Trophoblast cell (in vitro differentiated cells and primary cell): ENCODE results near the gene NFIB.

ENCODE experiments used
- DNase-seq, 2 donors: peaks; one replicate each; pipeline ENCODE4 v3.0.0-alpha.2; 2016
- H2AFZ ChIP-seq: 2 replicates; pipeline ENCODE4 v1.6.1; 2013; ENCODE audit warnings: low read length, moderate library complexity, mild to moderate bottlenecking; ENCODE audit not compliant: insufficient read depth, poor library complexity
- H2AK5ac ChIP-seq: 2 replicates; pipeline ENCODE4 v1.6.1; 2013; ENCODE audit warnings: mild to moderate bottlenecking, low read length
- H2BK120ac ChIP-seq: 2 replicates; pipeline ENCODE4 v1.6.1; 2013; ENCODE audit warnings: low read length, mild to moderate bottlenecking, moderate library complexity; ENCODE audit not compliant: insufficient read depth, poor library complexity
- H2BK12ac ChIP-seq: 2 replicates; pipeline ENCODE4 v1.6.1; 2013; ENCODE audit warnings: mild to moderate bottlenecking, low read length, moderate library complexity
- H2BK5ac ChIP-seq: 2 replicates; pipeline ENCODE4 v1.6.1; 2013; ENCODE audit warnings: low read length, low read depth, moderate library complexity, mild to moderate bottlenecking; ENCODE audit not compliant: poor library complexity
- H3K14ac ChIP-seq: 2 replicates; pipeline ENCODE4 v1.6.1; 2013; ENCODE audit warnings: mild to moderate bottlenecking, low read length
- H3K18ac ChIP-seq: 2 replicates; pipeline ENCODE4 v1.6.1; 2013; ENCODE audit warnings: mild to moderate bottlenecking, low read length
- H3K23ac ChIP-seq: 2 replicates; pipeline ENCODE4 v1.6.1; 2013; ENCODE audit warnings: low read length
- H3K27ac ChIP-seq: 2 replicates; pipeline ENCODE4 v1.5.1; 2013; ENCODE audit warnings: low read depth, mild to moderate bottlenecking, inconsistent platforms, low read length, moderate library complexity
- H3K27me3 ChIP-seq: 2 replicates; pipeline ENCODE4 v1.6.1; 2013; ENCODE audit warnings: inconsistent platforms, mild to moderate bottlenecking, low read length, moderate library complexity; ENCODE audit not compliant: insufficient read depth
- H3K36me3 ChIP-seq, 2 experiments: 1 replicate in 1 of 2; 2 replicates in 1 of 2; pipeline ENCODE4 v1.6.1; 2013; ENCODE audit warnings: low read length in 2 of 2, mild to moderate bottlenecking in 2 of 2, moderate library complexity in 1 of 2; ENCODE audit not compliant: insufficient read depth in 2 of 2, control insufficient read depth in 1 of 2
- H3K4ac ChIP-seq: 2 replicates; pipeline ENCODE4 v1.6.1; 2013; ENCODE audit warnings: low read depth, mild to moderate bottlenecking, low read length, moderate library complexity
- H3K4me1 ChIP-seq, 2 experiments: 1 replicate in 1 of 2; 2 replicates in 1 of 2; pipeline ENCODE4 v1.6.1; 2013; ENCODE audit warnings: low read length in 2 of 2, mild to moderate bottlenecking in 2 of 2, moderate library complexity in 1 of 2; ENCODE audit not compliant: insufficient read depth in 2 of 2, control insufficient read depth in 1 of 2
- H3K4me2 ChIP-seq: 2 replicates; pipeline ENCODE4 v1.6.1; 2013; ENCODE audit warnings: inconsistent platforms, mild to moderate bottlenecking, low read length, moderate library complexity
- H3K4me3 ChIP-seq: 2 replicates; pipeline ENCODE4 v1.5.1; 2013; ENCODE audit warnings: mild to moderate bottlenecking, low read depth, low read length, inconsistent platforms
- H3K79me1 ChIP-seq: one replicate; pipeline ENCODE4 v1.6.1; 2013; ENCODE audit warnings: low read length
- H3K79me2 ChIP-seq: 2 replicates; pipeline ENCODE4 v1.6.1; 2013; ENCODE audit warnings: low read length, mild to moderate bottlenecking; ENCODE audit not compliant: control insufficient read depth, insufficient read depth, poor library complexity
- H3K9ac ChIP-seq: 2 replicates; pipeline ENCODE4 v1.6.1; 2013; ENCODE audit warnings: mild to moderate bottlenecking, low read length
- H3K9me3 ChIP-seq: 2 replicates; pipeline ENCODE4 v1.6.1; 2013; ENCODE audit warnings: low read depth, mild to moderate bottlenecking, control low read depth, inconsistent platforms, low read length; ENCODE audit not compliant: insufficient read depth
- H4K12ac ChIP-seq: 2 replicates; pipeline ENCODE4 v1.6.1; 2013; ENCODE audit warnings: low read depth, mild to moderate bottlenecking, low read length, moderate library complexity
- H4K8ac ChIP-seq: 2 replicates; pipeline ENCODE4 v1.6.1; 2013; ENCODE audit warnings: low read depth, mild to moderate bottlenecking, low read length, moderate library complexity
- H4K91ac ChIP-seq: one replicate; pipeline ENCODE4 v1.6.1; 2013; ENCODE audit warnings: low read depth, mild to moderate bottlenecking, low read length, moderate library complexity
- WGBS: extraction: QIAGEN DNeasy Blood & Tissue Kit; methylation state at CpG from one replicate; pipeline ENCODE4 v1.1.7; 2013; ENCODE audit warnings: missing lambda C conversion rate; ENCODE audit not compliant: insufficient read length, insufficient coverage; ENCODE audit errors: extremely low coverage; 5-methylcytosine and 5-hydroxymethylcytosine counted together

NFIB gene

DNA sequence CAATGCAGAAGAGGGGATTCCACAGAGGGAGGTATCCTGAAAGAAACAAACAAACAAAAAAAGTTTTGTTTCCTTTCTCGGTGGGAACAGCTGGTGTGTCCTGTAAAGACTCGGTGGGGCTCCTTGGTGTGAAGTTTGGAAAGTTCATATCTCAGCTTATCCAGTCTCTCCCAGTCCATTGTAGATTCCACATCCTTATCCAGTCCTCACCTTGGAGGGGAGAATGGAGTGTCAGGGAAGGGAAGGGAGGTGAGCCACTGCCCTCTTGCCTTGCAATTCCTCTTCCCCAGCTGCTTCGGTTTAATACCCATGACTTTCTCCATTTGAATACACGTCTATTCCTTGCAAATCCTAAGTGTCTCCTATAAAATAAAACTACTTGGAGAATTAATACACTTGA, 234.5 kb downstream of the NFIB start:
- no peaks in the 10 kb centered on the region for H3K4me1 ChIP-seq
- no peak overlapping the region for H3K14ac ChIP-seq
- H3K79me1 ChIP-seq, result no peaks in the 10 kb centered on the region
- no peaks in the 10 kb centered on the region for H3K36me3 ChIP-seq
- no peak overlapping the region for H2AFZ ChIP-seq
- H3K79me2 ChIP-seq, result no peaks in the 10 kb centered on the region
- H4K12ac ChIP-seq, result no peak overlapping the region
- H4K8ac ChIP-seq, result no peak overlapping the region
- H2BK120ac ChIP-seq, result no peak overlapping the region
- H3K27ac ChIP-seq, result no peak overlapping the region
- peaks cover 2% of the 10 kb centered on the region for H3K9me3 ChIP-seq
- no peak overlapping the region for H2BK5ac ChIP-seq
- no peak overlapping the region for H3K4ac ChIP-seq
- H4K91ac ChIP-seq, result no peak overlapping the region
- no peak overlapping the region for H3K23ac ChIP-seq
- no peak overlapping the region for H3K4me2 ChIP-seq
- no peak overlapping the region for H3K4me3 ChIP-seq
- no peaks in the 10 kb centered on the region for H3K27me3 ChIP-seq
- H3K9ac ChIP-seq, result no peak overlapping the region
- H2AK5ac ChIP-seq, result no peak overlapping the region
- WGBS, result no CpG with 5 or more reads among the region's 4 CpGs
- no peak overlapping the region for H3K18ac ChIP-seq
- DNase-seq, result no peak
- H2BK12ac ChIP-seq, result no peak overlapping the region

DNA sequence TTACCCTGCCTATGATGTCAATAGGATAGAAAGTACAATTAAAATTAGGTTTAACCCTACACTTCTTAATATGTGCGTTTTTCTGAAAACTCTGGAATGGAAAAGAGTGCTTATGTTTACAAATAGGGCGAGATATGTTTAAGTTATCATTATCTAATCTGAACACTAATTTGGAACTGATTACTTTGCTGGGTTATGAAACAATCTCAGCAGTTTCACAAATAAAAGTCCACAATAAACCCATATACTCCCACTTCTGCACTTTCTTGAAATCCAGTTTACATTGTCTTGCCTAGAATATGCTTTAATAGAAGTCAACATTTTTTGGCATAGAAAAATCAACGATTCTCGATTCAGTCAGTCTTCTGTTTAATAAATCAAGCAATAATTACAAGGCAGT, 236.3 kb downstream of the NFIB start:
- no peak overlapping the region for H3K23ac ChIP-seq
- no peak overlapping the region for H2BK5ac ChIP-seq
- H3K4me3 ChIP-seq, result no peak overlapping the region
- H4K12ac ChIP-seq, result no peak overlapping the region
- no peaks in the 10 kb centered on the region for H3K4me1 ChIP-seq
- H3K9me3 ChIP-seq, result peaks cover 2% of the 10 kb centered on the region
- H3K4ac ChIP-seq, result no peak overlapping the region
- no CpG with 5 or more reads among the region's 4 CpGs for WGBS
- no peaks in the 10 kb centered on the region for H3K27me3 ChIP-seq
- H3K27ac ChIP-seq, result no peak overlapping the region
- H3K14ac ChIP-seq, result no peak overlapping the region
- H3K36me3 ChIP-seq, result no peaks in the 10 kb centered on the region
- H3K18ac ChIP-seq, result no peak overlapping the region
- H3K79me1 ChIP-seq, result no peaks in the 10 kb centered on the region
- no peak overlapping the region for H3K4me2 ChIP-seq
- no peak overlapping the region for H2BK120ac ChIP-seq
- DNase-seq, result no peak
- H2AK5ac ChIP-seq, result no peak overlapping the region
- H3K79me2 ChIP-seq, result no peaks in the 10 kb centered on the region
- no peak overlapping the region for H4K91ac ChIP-seq
- no peak overlapping the region for H2BK12ac ChIP-seq
- H2AFZ ChIP-seq, result no peak overlapping the region
- H4K8ac ChIP-seq, result no peak overlapping the region
- no peak overlapping the region for H3K9ac ChIP-seq

DNA sequence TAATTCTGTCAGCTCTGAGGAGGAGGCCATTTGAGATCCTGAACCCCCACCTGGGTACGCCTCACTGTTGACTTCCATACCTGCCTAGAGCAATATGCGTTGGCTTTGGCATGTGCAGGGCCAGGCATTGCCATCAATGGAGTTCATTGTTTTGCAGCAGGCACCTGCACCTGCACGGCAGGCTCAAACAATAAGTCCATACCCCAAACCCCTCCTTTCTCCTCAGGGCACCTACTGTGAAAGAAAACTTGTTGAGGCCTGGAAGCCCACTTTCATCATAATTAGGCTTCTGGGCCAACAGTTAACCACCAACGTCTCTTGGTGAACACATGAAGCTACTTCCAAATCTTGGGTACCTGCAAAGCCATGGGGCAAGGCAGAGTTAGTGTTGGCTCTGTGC, 238.7 kb downstream of the NFIB start:
- Histone ChIP-seq H3K18ac (no peak overlapping the region), H3K79me1 (no peaks in the 10 kb centered on the region), H2AFZ (no peak overlapping the region), H3K36me3 (no peaks in the 10 kb centered on the region), H3K14ac (no peak overlapping the region), H3K9ac (no peak overlapping the region), H4K8ac (no peak overlapping the region), H3K4me2 (no peak overlapping the region), H2BK5ac (no peak overlapping the region), H4K12ac (no peak overlapping the region), H3K79me2 (no peaks in the 10 kb centered on the region), H3K27ac (no peak overlapping the region), H3K4me3 (no peak overlapping the region), H3K9me3 (peaks cover 2% of the 10 kb centered on the region), H3K27me3 (no peaks in the 10 kb centered on the region), H2BK12ac (no peak overlapping the region), H3K4me1 (no peaks in the 10 kb centered on the region), H2BK120ac (no peak overlapping the region), H2AK5ac (no peak overlapping the region), H3K4ac (no peak overlapping the region), H4K91ac (no peak overlapping the region), H3K23ac (no peak overlapping the region)
- DNase-seq, result no peak
- no CpG with 5 or more reads among the region's 4 CpGs for WGBS

DNA sequence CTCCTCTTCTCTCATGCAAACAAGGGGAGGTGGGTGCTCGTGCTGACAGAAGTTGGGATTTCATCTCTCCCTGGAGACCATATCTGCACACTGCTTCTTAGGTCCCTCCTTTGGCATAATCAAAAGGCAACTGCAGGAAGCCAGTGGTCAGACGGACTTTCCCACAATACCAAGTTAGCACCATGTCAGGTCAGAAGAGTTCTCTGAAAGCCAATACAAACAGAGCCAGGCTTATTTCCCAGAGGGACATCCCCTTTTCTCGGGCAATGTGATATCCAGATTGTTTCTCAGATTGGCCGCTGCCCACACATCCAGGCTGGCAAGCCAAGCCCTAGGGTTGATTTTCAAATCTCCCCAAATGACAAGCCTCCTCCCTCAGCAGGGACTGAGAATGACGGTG, 241.1 kb downstream of the NFIB start:
- no peak overlapping the region for H3K14ac ChIP-seq
- no CpG with 5 or more reads among the region's 5 CpGs for WGBS
- H2AFZ ChIP-seq, result no peak overlapping the region
- no peak overlapping the region for H3K4me3 ChIP-seq
- no peak overlapping the region for H2BK120ac ChIP-seq
- H3K36me3 ChIP-seq, result no peaks in the 10 kb centered on the region
- H2BK5ac ChIP-seq, result no peak overlapping the region
- no peak overlapping the region for H3K4ac ChIP-seq
- no peak overlapping the region for H3K9ac ChIP-seq
- no peaks in the 10 kb centered on the region for H3K79me2 ChIP-seq
- H2BK12ac ChIP-seq, result no peak overlapping the region
- no peak overlapping the region for H3K23ac ChIP-seq
- H3K27me3 ChIP-seq, result no peaks in the 10 kb centered on the region
- H3K79me1 ChIP-seq, result no peaks in the 10 kb centered on the region
- no peak overlapping the region for H2AK5ac ChIP-seq
- no peak for DNase-seq
- no peaks in the 10 kb centered on the region for H3K4me1 ChIP-seq
- H4K91ac ChIP-seq, result no peak overlapping the region
- no peak overlapping the region for H3K4me2 ChIP-seq
- no peak overlapping the region for H4K12ac ChIP-seq
- H3K18ac ChIP-seq, result no peak overlapping the region
- H4K8ac ChIP-seq, result no peak overlapping the region
- peaks cover 2% of the 10 kb centered on the region for H3K9me3 ChIP-seq
- H3K27ac ChIP-seq, result no peak overlapping the region
